Measurements from ENCODE around the gene CD40.

GRCh38 chr20:46139908-46140482, 21.9 kb downstream of the CD40 start:
- TF ChIP-seq EZH2 (IDR thresholded peaks at IDR 0.05; ENCODE audit: insufficient read depth, poor library complexity, severe bottlenecking) (no peak), EZH2phosphoT487 (IDR thresholded peaks at IDR 0.05; ENCODE audit: insufficient read depth, low read depth) (no peak)

All from GM23248 (cell line).